GM23338 (cell line): Measurements from ENCODE around the gene PXDN.

ENCODE experiments used
- CREB1 ChIP-seq: fragments of 250-450 bp; sonication (Bioruptor Pico); IDR thresholded peaks from 2 replicates; pipeline ENCODE4 v1.5.0; 2020; ENCODE audit warnings: low read depth, mild to moderate bottlenecking, moderate library complexity
- CTCF ChIP-seq, 2 experiments: fragments of 200-600 bp in 1 of 2; sonication (generic) in 1 of 2; conservative IDR thresholded peaks; 2 replicates each; pipeline versions ENCODE4 v1.5.1 to v1.6.1; 2016 to 2017; ENCODE audit warnings: antibody characterized with exemption in 2 of 2, low read depth in 2 of 2, mild to moderate bottlenecking in 2 of 2, moderate library complexity in 1 of 2
- ETS1 ChIP-seq: IDR thresholded peaks from 2 replicates; pipeline ENCODE4 v1.6.1; 2016; ENCODE audit warnings: antibody characterized with exemption
- EZH2 ChIP-seq: fragments of 200-600 bp; sonication (generic); IDR thresholded peaks from one replicate; pipeline ENCODE4 v1.8.0; 2017; ENCODE audit warnings: antibody characterized with exemption, mild to moderate bottlenecking, low read depth; ENCODE audit not compliant: unreplicated experiment
- EZH2phosphoT487 ChIP-seq: fragments of 200-600 bp; sonication (generic); IDR thresholded peaks from one replicate; pipeline ENCODE4 v1.8.1; 2018; ENCODE audit warnings: antibody characterized with exemption; ENCODE audit not compliant: unreplicated experiment
- JUNB ChIP-seq: IDR thresholded peaks from one replicate; pipeline ENCODE4 v1.6.1; 2016; ENCODE audit warnings: antibody characterized with exemption; ENCODE audit not compliant: unreplicated experiment
- NANOG ChIP-seq: IDR thresholded peaks from 2 replicates; pipeline ENCODE4 v1.6.1; 2016; ENCODE audit warnings: antibody characterized with exemption, borderline replicate concordance
- POLR2AphosphoS5 ChIP-seq: IDR thresholded peaks from 2 replicates; pipeline ENCODE4 v1.6.1; 2016; ENCODE audit warnings: antibody characterized with exemption, low read depth
- REST ChIP-seq: IDR thresholded peaks from one replicate; pipeline ENCODE4 v1.6.1; 2018; ENCODE audit warnings: antibody characterized with exemption; ENCODE audit not compliant: unreplicated experiment
- STAT1 ChIP-seq: IDR thresholded peaks from one replicate; pipeline ENCODE4 v1.6.1; 2016; ENCODE audit warnings: antibody characterized with exemption; ENCODE audit not compliant: unreplicated experiment
- ZNF114 ChIP-seq: fragments of 250-450 bp; sonication (Bioruptor Pico); IDR thresholded peaks from 2 replicates; pipeline ENCODE4 v1.5.0; 2020; ENCODE audit warnings: mild to moderate bottlenecking, moderate library complexity
- ZNF331 ChIP-seq: fragments of 250-450 bp; sonication (Bioruptor Pico); IDR thresholded peaks from 2 replicates; pipeline ENCODE4 v1.5.0; 2020; ENCODE audit warnings: low read depth, mild to moderate bottlenecking, moderate library complexity
- ZNF462 ChIP-seq: fragments of 250-450 bp; sonication (Bioruptor Pico); IDR thresholded peaks from 2 replicates; pipeline ENCODE4 v1.5.0; 2020; ENCODE audit warnings: mild to moderate bottlenecking, moderate library complexity

GRCh38 chr2:1658394-1659151, 85.7 kb downstream of the PXDN start:
- TF ChIP-seq POLR2AphosphoS5 (no peak), REST (no peak), CTCF (conservative IDR thresholded peaks at IDR 0.05; ENCODE audit: low read depth in 2 of 2) (no peak), EZH2 (no peak), EZH2phosphoT487 (no peak), STAT1 (no peak), CREB1 (CRISPR knock-in tag) (no peak), JUNB (no peak), NANOG (no peak), ZNF331 (CRISPR knock-in tag) (no peak), ETS1 (no peak), ZNF462 (CRISPR knock-in tag) (no peak), ZNF114 (CRISPR knock-in tag) (no peak)
